HG03432 (cell line): ENCODE results near the gene GNAI3.

Source experiments
- ATAC-seq: cut with Tn5 transposase; IDR thresholded peaks from one replicate; pipeline ENCODE4 v1.9.1; 2021; ENCODE audit warnings: mild to moderate bottlenecking, moderate library complexity; ENCODE audit not compliant: unreplicated experiment

The GNAI3 gene

DNA sequence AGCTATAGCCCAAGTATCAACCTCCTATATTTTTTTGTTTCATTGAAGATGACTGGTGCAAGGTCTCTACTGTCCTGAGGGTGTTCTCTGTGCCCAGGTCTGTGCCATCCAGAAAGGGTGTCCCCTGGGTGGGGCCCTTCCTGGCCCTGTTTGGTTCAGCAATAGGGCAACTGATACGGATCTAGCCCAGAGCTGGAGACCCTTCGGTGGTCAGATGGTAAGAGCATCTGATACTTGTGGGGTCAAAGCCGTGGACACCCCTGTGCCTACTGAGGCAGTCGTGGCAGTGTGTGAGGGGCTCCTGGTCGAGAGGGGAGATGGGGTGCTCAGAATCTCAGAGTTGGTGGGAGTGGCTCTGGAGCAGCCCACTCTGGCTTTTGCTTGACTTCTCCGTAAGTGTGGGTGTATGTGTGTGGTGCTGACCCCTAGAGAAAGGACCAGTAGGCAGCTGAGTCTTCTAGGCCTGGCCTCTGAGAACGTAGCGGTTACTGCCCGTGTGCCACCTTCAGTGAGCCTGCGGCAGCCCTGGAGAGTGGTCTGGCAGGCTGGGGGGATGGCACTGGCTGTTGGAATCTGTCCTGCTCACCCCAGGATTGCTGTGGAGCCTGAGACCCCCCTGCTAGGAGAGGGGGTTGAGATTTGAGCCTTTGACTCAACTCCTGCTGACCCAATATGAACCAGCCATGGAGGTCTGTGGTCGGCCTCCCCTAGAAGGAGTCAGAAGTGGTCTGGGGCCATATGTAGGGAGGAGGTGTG is 73.9 kb downstream of the GNAI3 start:
- ATAC-seq: no peak

DNA sequence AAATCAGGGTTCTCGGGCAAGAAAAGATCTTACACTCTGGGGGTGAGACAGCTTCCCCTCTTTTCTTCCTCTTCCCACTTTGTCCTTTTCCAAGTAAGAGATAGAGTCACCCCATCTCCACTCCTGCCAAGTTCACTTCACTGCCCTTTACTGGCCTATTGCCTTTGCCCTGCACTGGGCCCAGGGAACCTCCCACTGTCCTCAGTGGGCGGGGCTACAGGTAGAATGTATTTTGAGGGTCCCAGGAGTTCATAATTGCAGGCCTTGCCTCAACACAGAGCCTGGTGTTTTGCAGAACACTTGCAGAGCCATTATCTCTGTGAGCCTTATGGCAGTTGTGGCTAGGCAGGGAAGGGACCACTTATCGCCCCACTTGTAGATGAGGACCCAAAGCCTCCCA is 74.5 kb downstream of the GNAI3 start:
- ATAC-seq: no peak

DNA sequence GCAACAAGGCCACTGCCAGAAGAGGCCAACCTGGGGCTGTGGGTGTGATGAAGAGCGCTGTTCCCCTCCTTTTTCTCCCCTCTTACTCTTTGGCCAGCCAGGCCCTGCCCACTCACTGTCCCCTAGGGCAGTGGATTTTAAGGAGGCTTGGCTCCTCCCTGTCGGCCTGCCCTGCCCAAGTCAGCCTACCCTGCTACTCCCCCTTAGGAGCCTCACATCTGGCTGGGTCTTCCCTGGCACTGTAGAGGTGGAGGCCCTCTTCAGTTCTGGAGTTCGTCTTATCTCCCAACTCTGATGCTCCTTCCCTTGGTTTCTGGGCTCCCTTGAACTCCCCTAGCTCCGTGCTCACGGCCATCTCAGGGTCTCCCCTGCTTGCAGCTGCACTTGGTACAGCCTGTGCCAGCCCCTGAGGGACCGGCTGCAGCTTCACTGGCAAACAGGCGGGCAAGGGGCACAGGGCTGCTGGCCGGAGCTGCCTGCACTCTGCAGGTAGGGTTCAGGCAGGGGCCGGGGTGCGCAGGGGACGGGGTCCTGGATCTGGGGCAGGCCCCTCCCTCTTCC is 75.3 kb downstream of the GNAI3 start:
- no peak for ATAC-seq

DNA sequence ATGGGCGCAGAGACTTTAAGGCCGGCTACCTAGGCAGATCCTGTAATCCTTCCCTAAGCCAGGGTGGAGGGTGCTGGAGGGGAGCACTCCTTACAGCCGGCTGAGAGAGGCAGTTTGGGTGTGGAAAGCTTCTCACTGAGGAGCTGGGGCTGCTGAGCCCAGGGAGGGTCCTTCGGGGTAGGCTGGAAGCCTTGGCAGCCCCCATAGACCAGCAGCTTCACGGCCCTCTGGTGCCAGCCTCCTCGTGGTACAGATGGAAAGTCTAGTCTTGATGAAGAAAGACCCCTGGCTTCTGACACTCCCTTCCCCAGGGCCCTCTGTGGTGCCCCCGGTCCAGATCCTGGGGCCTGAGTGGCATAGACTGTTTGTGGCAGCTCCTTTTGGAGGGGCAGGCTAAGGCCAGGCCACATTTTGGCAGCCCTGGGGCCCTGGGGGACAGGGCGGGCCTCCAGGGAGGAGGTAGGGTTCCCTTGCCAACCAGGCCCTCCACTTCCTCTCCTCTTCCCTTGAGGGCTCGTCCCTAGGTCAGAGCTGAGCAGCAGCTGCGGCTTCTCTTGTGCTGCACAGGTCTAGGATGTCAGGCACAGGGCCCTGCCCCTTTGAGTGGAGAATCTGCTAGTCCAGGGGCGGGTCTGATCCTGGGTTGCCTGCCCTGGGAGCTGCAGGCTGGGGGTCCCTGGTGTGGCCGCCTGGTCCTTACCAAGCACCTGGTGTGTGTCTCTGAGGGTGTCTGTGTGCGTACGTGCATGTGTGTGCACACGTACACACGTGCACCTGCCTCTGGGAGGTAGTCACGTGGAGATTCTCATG is 76.0 kb downstream of the GNAI3 start:
- ATAC-seq: peak; percentile 42

DNA sequence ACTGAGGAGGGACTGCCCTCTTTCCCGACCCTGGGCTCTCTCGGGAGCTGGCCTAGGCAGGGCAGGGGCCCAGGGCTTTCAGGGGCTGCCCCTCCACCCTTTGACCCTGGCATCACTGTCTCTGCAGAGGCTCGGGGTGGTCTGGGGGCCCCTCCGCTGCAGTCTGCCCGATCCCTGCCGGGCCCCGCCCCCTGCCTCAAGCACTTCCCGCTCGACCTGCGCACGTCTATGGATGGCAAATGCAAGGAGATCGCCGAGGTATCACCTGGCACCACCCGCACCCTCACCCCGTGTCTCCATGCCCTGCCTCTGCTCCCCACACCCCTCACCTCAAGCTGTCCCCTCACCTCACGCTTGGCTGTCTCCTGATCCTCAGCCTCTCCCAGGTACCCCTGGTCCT is 76.8 kb downstream of the GNAI3 start:
- no peak for ATAC-seq

DNA sequence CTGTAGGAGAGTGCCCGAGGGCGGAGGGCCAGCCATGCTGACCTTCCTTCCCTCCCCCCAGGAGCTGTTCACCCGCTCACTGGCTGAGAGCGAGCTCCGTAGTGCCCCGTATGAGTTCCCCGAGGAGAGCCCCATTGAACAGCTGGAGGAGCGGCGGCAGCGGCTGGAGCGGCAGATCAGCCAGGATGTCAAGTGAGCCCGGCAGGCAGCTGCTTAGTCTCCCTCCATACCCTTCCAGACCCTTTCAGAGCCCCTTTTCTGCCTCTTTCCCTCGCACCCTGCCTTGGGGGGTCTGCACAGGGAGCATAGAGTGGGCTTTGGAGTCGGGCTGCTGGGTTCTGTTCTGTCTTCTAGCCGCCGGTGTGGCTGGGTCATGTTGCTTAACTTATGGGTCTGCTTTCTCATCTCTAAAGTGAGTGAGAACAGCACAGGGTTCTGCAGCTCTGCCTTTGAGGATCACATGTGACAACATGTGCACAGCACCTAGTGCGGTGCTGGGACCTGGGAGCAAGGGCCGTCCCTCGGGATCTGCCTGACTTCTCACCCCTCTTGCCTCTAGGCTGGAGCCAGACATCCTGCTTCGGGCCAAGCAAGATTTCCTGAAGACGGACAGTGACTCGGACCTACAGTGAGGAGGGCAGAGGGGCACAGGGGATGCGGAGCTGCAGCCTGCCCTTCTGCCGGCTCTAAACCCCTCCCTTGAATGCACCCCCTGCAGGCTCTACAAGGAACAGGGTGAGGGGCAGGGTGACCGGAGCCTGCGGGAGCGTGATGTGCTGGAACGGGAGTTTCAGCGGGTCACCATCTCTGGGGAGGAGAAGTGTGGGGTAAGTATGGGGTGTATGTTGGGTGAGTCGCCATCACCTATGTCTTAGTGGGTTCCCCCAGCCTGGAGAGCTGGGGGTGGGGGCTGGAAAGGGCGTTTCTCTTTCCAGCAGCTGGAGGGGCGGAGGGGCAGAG is 77.5 kb downstream of the GNAI3 start:
- no peak for ATAC-seq

DNA sequence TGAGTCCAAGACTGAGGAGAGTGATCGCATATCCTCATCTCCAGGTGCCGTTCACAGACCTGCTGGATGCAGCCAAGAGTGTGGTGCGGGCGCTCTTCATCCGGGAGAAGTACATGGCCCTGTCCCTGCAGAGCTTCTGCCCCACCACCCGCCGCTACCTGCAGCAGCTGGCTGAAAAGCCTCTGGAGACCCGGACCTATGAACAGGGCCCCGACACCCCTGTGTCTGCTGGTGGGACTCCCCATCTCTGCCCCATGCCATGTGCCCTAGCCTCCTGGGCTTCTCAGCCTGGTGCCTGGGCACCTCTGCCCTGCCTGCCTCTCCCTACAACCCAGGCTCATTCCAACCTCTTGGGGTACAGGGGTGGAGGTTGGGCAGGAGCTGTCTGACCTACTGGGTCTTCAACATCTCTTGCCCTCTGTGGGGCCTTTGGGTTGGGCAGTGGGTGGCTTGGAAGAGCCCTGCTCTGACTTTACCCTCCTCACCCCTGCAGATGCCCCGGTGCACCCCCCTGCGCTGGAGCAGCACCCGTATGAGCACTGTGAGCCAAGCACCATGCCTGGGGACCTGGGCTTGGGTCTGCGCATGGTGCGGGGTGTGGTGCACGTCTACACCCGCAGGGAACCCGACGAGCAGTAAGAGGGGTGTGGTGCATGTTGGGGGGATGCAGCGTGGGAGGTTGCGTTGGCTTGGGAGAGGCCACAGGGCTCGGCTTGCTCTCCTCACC is 78.4 kb downstream of the GNAI3 start:
- ATAC-seq: no peak

DNA sequence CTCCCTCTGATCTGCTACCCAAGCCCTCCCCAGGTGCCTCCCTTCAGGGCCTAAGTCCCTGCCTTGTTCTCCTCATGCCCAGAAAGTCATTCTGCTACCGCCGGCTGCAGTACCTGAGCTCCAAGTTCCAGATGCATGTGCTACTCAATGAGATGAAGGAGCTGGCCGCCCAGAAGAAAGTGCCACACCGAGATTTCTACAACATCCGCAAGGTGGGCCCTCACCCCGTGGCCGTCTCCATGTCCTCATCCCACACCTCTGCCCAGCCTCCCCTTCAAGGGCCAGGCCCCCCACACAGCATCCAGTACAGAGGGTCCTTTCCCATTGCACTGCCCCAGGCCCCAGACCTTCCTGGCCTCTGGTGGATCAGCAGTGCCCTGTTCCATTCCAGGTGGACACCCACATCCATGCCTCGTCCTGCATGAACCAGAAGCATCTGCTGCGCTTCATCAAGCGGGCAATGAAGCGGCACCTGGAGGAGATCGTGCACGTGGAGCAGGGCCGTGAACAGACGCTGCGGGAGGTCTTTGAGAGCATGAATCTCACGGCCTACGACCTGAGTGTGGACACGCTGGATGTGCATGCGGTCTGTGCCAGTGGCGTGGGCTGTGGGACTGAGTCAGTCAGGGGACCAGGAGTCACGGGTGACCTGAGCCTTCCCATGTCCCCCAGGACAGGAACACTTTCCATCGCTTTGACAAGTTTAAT is 79.4 kb downstream of the GNAI3 start:
- ATAC-seq: no peak

DNA sequence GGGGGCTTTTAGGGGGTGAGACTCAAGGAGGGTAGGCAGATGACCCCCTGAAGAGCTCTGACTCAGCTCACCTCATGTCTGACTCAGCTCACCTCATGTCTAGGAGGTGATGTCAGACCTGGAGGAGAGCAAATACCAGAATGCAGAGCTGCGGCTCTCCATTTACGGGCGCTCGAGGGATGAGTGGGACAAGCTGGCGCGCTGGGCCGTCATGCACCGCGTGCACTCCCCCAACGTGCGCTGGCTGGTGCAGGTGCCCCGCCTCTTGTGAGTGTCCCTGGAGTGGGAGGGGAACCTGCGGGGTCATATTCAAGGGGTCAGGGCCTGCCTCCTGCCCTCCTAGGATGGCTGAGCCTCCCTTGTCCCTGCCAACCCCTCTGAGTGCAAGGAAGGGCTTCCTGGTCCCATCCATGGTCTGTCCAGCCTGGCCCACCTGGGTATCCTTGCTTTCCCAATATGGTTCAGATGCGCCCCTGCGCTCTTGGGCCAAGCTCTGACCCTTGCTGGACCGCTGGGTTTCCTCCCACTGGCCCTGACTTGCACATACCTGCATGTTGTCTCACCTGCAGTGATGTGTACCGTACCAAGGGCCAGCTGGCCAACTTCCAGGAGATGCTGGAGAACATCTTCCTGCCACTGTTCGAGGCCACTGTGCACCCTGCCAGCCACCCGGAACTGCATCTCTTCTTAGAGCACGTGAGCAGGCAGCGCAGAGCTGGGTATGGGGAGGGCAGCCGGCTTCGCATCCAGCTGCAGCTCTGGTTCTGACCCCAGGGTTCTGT is 80.3 kb downstream of the GNAI3 start:
- ATAC-seq: no peak

DNA sequence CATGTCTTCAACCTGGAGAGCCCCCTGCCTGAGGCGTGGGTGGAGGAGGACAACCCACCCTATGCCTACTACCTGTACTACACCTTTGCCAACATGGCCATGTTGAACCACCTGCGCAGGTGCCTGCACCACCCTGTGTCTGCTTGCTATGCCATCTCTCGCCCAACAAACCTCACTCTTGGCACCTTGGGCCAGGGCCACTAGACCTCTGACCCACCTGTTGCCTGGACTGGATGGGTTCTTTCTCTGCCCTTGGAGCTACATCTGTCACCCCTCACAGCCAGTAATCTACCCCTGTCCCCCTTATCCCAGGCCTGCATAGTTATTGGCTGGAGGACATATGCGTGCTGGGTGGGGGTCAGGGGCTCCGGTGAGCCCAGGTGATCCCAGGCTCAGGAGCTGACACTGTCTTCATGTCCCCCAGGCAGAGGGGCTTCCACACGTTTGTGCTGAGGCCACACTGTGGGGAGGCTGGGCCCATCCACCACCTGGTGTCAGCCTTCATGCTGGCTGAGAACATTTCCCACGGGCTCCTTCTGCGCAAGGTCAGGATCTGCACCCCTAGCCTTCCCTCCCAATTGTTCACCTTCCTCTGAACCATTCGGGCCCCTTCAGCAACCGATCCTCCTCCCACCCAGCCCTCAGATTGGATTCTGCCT is 81.1 kb downstream of the GNAI3 start:
- no peak for ATAC-seq

DNA sequence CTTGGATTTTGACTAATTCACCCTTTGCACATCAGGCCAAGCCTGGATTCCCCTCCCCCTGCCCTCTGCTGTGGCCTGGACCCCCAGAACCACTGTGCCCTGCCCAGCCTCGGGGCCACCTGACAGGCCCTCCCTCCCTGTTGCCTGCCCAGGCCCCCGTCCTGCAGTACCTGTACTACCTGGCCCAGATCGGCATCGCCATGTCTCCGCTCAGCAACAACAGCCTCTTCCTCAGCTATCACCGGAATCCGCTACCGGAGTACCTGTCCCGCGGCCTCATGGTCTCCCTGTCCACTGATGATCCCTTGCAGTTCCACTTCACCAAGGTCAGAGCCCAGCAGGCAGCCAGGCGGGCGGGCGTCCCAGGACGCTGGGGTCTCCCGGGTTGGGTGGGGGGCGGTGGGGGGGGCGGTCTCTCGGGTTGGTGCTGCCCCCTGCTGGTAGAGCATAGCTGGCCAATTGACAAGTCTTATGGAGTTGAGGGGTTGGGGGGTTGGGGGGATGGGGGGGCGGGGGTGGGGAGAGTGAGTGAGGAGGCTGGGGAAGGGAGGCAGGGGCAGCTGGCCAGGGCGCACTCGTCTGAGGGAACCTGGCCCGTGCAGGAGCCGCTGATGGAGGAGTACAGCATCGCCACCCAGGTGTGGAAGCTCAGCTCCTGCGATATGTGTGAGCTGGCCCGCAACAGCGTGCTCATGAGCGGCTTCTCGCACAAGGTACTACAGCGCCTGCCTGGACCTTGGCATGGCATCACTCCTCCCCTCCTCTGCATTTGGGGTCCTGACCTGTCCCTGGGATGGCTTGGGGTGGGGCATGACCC is 81.9 kb downstream of the GNAI3 start:
- no peak for ATAC-seq

DNA sequence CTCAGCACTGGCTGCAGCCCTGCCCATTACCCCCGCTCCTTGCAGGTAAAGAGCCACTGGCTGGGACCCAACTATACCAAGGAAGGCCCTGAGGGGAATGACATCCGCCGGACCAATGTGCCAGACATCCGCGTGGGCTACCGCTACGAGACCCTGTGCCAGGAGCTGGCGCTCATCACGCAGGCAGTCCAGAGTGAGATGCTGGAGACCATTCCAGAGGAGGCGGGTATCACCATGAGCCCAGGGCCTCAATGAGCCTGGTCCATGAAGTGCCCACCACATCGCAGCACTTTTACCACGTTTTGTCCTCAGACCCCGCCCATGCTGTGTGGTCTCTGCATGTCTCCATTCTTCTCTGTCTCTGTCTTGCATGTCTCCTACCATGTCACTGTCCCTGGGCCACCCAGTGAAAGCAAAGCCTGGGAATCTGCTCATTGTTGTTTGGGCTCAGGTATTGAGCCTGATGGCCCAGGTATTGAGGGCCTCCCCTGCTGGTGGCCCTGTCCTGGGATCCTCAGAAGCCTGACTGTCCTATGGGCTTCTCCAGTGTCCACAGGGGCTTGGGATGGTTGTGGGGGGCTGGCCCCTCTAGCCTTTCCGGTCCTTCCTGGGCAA is 82.6 kb downstream of the GNAI3 start:
- ATAC-seq: no peak

DNA sequence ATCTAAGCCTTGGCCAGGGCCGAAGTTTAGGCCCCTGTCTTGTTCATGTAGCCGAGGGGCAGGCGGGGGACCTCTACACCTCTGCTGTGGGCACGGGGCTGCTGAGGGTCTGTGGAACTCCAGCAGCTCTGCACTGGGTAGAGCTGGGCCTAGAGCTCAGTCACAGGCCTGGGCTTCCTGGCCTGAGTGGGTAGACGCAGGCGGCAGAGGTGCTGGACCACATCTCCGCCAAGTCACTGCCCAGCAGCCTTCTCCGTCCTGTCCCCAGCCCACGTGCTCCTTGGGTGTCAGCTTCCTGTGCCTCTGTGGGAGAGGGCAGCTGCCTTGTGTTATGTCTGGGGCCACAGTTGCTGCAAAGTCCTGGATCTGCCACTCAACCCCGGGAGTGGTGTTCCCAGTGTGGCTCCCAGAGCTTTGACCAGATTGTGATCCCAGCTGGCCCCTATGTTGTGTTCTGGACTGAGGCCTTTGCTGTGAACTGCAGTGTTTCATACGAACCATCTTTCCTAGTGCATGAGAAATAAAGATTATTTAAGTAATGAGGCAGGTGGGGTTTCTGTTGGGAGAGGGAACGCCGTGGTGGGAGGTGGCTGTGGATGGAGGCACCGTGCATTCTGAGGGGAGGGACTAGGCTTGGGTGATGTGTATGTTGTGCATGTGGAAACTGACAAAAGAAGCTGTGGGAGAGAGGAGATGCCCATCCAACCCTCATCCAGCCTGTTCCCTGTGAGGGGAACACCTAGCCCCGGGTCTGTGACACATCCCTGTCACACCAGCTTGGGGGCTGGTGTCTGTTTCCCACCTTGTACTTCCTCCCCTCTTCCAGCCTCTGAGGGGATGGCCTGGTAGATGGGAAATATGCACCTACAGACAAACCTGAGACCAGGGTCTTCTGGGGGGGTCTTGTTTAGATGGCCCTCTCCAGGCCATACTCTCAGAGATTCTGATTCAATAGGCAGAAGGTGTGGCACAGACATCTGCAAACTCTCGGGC is 83.4 kb downstream of the GNAI3 start:
- no peak for ATAC-seq

DNA sequence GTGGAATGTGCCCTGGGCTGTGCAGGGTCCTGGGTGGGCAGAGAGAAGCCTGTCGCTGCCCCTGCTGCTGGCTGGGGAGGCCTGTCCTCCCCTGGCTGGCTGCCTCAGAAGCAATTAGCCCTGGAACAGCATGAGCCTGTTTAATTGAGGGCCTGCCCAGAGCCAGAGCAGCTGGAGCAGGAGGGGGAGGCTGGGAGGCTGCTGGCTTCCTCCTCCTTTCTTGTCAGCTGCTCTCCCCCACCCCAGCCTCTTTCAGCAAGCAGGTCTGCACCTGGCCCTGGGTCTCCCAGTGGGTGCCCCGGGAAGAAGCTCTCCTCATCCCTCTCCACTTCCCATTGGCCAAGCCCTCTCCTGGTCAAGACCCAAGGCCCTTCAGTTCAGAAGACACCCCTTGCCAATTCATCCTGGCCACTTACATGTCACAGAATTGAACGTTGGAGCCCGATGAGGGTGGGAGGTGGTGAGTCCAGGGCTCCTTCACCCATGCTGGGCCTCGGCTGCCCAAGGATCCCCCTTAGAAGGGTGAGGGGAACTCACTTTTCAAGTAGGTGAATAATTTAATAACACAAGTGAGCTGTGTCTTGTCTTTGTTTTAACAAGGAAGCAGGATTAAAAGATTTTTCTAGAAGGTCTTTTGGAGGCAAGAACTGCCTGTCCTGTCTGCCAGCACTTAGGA is 84.4 kb downstream of the GNAI3 start:
- no peak for ATAC-seq

DNA sequence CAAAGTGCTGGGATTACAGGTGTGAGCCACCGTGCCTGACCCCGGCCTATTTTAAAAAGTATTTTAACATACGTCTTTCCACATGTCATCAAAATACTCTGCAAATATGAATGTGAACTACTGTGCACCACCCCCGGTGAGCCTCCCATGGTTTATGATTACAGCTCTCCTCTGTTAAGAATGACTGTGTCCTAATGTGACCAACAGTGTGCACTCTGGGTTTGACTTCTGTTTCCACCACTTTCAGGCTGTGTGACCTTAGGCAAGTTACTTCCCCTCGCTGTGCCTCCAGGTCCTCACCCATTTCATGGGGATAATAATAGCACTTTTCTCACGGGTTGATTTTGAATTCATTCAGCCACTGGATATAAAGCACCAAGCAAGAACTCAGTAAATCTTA is 85.9 kb downstream of the GNAI3 start:
- ATAC-seq: no peak
